GM18907 (cell line): ENCODE results near the gene BEGAIN.

Experiments
- ATAC-seq: cut with Tn5 transposase; IDR thresholded peaks from one replicate; pipeline ENCODE4 v1.9.1; 2021; ENCODE audit warnings: mild to moderate bottlenecking, moderate library complexity; ENCODE audit not compliant: unreplicated experiment

BEGAIN gene

GRCh38 chr14:100602621-100603230 is 15.5 kb upstream of the BEGAIN start:
- no peak for ATAC-seq

GRCh38 chr14:100601914-100602313 is 14.7 kb upstream of the BEGAIN start:
- no peak for ATAC-seq

GRCh38 chr14:100601064-100601463 is 13.8 kb upstream of the BEGAIN start:
- ATAC-seq = no peak

- ATAC-seq = no peak
Measured at GRCh38 chr14:100599981-100600380, 12.8 kb upstream of the BEGAIN start.

GRCh38 chr14:100594625-100594951 is 7.4 kb upstream of the BEGAIN start:
- ATAC-seq = no peak

- ATAC-seq = no peak
Measured at GRCh38 chr14:100593751-100594624, 6.8 kb upstream of the BEGAIN start.

GRCh38 chr14:100592972-100593371 is 5.8 kb upstream of the BEGAIN start:
- ATAC-seq = no peak

- no peak for ATAC-seq
Measured at GRCh38 chr14:100592461-100592891, 5.3 kb upstream of the BEGAIN start.

GRCh38 chr14:100591453-100592371 is 4.5 kb upstream of the BEGAIN start:
- ATAC-seq = no peak

- no peak for ATAC-seq
Measured at GRCh38 chr14:100590726-100591452, 3.7 kb upstream of the BEGAIN start.

GRCh38 chr14:100589760-100590469 is 2.7 kb upstream of the BEGAIN start:
- ATAC-seq = no peak

- no peak for ATAC-seq
Measured at GRCh38 chr14:100589071-100589759, 2.0 kb upstream of the BEGAIN start.

GRCh38 chr14:100588671-100589070 is 1.5 kb upstream of the BEGAIN start:
- ATAC-seq = no peak

GRCh38 chr14:100587763-100588411 is 670 bp upstream of the BEGAIN start:
- no peak for ATAC-seq

GRCh38 chr14:100586403-100587085 is 673 bp downstream of the BEGAIN start:
- ATAC-seq = no peak

GRCh38 chr14:100586153-100586402 is 1.1 kb downstream of the BEGAIN start:
- ATAC-seq = no peak

GRCh38 chr14:100585448-100586152 is 1.6 kb downstream of the BEGAIN start:
- ATAC-seq = no peak
